Epithelial cell of esophagus (primary cell): Measurements from ENCODE around the gene NEK5.

Experiments
- DNase-seq: peaks from one replicate; pipeline ENCODE4 v3.0.0; 2010; ENCODE audit warnings: low read depth
- H3K4me3 ChIP-seq: 2 replicates; pipeline ENCODE4 v1.5.1; 2011; ENCODE audit warnings: mild to moderate bottlenecking, low read length, control low read depth
- TF ChIP-seq, protein P1 (sequence below): IDR thresholded peaks from 2 replicates; pipeline ENCODE4 v1.5.1; 2011; ENCODE audit warnings: low read depth, mild to moderate bottlenecking, low read length, control low read depth, inconsistent platforms; ENCODE audit not compliant: insufficient read depth; ENCODE audit errors: missing control alignments

The NEK5 gene

DNA sequence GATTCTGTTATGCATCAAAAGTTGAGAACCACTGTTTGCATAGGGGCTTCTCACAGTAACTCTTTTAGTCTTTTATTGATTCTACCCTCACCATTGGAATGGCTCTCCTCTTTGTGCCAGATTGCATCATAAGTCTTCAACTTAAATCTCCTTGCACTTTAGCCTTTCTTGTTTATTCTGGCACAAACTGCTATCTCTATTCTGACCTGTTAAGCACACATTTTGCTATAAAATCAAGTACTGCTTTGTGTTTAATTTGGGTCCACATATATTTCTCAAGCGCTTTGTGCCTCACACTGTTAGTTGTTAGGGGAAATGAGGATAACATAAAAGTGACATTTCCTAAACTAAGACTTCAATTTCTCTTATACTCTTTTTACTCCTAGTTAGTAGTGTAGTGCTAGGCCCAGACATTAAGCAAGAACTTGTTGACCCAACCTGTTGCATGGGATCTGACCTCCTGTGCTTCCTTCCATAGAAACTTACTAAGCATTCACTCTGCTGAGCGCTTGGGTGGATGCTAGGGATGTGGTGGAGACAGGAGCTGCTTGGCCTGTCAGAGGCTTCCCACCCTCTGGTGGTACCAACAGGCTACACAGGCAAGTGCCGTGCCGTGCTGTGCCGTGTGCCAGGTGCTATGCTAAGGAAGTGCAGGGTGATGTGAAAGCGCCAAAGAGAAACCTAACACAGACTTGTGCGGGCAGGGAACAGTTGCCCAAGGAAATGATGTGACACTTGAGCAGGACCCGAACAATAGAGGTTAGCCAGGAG, 103.2 kb downstream of the NEK5 start:
- H3K4me3 ChIP-seq, result no peak overlapping the region
- no peak for DNase-seq
- TF ChIP-seq, protein P1, sequence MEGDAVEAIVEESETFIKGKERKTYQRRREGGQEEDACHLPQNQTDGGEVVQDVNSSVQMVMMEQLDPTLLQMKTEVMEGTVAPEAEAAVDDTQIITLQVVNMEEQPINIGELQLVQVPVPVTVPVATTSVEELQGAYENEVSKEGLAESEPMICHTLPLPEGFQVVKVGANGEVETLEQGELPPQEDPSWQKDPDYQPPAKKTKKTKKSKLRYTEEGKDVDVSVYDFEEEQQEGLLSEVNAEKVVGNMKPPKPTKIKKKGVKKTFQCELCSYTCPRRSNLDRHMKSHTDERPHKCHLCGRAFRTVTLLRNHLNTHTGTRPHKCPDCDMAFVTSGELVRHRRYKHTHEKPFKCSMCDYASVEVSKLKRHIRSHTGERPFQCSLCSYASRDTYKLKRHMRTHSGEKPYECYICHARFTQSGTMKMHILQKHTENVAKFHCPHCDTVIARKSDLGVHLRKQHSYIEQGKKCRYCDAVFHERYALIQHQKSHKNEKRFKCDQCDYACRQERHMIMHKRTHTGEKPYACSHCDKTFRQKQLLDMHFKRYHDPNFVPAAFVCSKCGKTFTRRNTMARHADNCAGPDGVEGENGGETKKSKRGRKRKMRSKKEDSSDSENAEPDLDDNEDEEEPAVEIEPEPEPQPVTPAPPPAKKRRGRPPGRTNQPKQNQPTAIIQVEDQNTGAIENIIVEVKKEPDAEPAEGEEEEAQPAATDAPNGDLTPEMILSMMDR, result no peak

DNA sequence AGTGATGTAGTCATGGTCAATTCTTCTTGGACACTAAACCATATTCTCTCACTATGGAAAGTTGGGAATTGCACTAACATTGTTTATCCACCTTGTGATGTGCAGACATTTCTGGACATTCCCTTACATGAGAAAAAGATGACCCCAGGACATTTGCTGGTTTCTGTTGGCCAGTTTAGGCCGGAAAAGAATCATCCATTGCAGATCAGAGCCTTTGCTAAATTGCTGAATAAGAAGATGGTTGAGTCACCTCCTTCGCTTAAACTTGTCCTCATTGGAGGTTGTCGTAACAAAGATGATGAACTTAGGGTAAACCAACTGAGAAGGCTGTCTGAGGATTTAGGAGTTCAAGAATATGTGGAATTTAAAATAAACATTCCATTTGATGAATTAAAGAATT, 104.4 kb downstream of the NEK5 start, which contains the start of gene UTP14C:
Gene UTP14C, plus strand, starts transcription at position 211 of the 400 bp plus-strand sequence. CDS start 4,114 bp downstream, outside the sequence.
- peak; percentile 69 for DNase-seq
- TF ChIP-seq, protein P1, result no peak
- no peak within 1 kb of the TSS for H3K4me3 ChIP-seq

DNA sequence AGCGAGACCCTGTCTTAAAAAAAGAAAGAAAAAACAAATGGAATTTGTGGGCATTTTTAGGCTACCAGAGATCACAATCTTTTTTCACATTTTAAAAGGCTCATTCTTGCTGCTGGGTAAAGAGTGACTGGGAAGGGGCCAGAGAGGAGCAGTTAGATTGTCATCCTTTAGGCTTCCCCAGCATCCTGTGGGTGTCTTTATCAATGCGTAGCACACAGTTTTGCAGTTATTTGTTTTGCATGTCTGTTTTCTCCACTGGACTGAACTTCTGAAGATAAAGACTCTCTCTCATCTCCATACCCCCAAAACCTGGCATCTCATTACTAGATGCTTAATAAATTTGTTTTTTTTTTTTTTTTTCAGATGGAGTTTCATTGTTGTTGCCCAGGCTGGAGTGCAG, 106.5 kb downstream of the NEK5 start:
- DNase-seq, result no peak
- TF ChIP-seq, protein P1, result no peak
- no peak overlapping the region for H3K4me3 ChIP-seq

DNA sequence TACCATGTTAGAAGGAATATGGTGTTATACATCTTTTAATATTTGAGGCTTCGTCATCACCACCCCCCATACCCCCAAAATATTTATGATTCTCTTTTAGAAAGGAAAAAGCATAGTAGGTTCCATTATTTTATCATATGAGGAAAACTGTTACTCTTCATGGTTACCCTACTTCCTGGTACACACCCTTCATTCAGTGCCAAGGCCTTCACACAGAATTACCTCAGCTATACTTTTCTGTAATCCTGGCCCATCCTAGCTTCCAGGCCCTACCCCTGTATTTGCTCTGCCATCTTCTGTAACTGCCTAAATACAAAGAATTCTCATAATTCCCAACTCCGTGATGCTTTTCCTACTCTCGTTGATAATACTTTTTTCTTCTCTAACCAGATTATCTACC, 108.7 kb downstream of the NEK5 start:
- TF ChIP-seq, protein P1, result no peak
- no peak for DNase-seq
- no peak overlapping the region for H3K4me3 ChIP-seq

DNA sequence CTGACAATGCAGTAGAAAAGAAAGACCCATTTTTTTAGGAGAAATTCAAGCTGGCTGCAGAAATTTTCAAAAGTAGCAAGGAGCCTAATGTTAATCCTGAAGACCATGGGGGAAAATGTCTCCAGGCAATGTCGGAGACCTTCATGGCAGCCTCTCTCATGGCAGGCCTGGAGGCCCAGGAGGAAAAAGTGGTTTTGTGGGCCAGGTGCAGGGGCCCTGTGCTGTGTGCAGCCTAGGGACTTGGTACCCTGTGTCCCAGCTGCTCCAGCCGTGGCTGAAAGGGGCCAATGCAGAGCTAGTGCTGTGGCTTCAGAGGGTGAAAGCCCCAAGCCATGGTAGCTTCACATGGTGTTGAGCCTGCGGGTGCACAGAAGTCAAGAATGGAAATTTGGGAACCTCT, 112.6 kb downstream of the NEK5 start:
- no peak for DNase-seq
- H3K4me3 ChIP-seq, result no peak overlapping the region
- TF ChIP-seq, protein P1, result no peak

DNA sequence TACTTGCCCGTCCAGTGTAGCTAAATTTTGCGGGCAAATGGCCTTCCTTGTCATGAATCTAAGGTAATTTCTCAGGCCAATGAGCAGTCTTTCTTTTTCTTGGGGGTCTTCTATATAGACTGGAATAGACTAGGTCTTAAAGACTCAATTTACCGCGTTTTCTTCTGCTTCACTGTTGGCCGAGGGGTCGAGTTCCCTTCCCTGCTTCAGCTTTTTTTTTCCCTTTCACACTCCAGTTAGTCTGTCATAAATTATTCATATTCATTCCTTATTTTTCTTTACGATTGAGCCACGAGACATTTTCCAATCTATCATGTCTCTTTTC, 116.4 kb downstream of the NEK5 start:
- H3K4me3 ChIP-seq, result peak overlapping the region; percentile 99
- no peak for DNase-seq
- TF ChIP-seq, protein P1, result no peak
